Stomach (tissue), 4 donors: ENCODE data around the gene NPPC.

ENCODE experiments used
- CTCF ChIP-seq, 7 experiments: fragments of 450-650 bp in 4 of 7; fragments of 200-600 bp in 3 of 7; sonication (generic) in 3 of 7; IDR thresholded peaks; one replicate each; pipeline ENCODE4 v1.5.1; 2016 to 2019; ENCODE audit warnings: antibody characterized with exemption in 7 of 7, control low read depth in 2 of 7, mild to moderate bottlenecking in 1 of 7
- POLR2A ChIP-seq, 4 donors: fragments of 450-650 bp; IDR thresholded peaks; one replicate each; pipeline ENCODE4 v1.6.1; 2016; ENCODE audit warnings: antibody characterized with exemption in 4 of 4, control low read depth in 2 of 4, mild to moderate bottlenecking in 1 of 4, moderate library complexity in 1 of 4

- TF ChIP-seq CTCF (IDR thresholded peaks at IDR 0.05) (no peak), POLR2A (IDR thresholded peaks at IDR 0.05) (no peak)
Measured at GRCh38 chr2:231930593-231931281, 4.5 kb upstream of the NPPC start.
